NCI-H1436 treated with DMSO at 0.1 percent for 48 hours (cell line): ENCODE data around the gene BOLL.
"Not testable (repeated sequence)": the region's sequence is repeated elsewhere in the genome, so short reads cannot be mapped to it uniquely, and the experiment has no call there.

ENCODE experiments used
- DNase-seq: peaks from one replicate; lab custom pipeline; 2025; lab: John Stamatoyannopoulos, UW

BOLL gene

DNA sequence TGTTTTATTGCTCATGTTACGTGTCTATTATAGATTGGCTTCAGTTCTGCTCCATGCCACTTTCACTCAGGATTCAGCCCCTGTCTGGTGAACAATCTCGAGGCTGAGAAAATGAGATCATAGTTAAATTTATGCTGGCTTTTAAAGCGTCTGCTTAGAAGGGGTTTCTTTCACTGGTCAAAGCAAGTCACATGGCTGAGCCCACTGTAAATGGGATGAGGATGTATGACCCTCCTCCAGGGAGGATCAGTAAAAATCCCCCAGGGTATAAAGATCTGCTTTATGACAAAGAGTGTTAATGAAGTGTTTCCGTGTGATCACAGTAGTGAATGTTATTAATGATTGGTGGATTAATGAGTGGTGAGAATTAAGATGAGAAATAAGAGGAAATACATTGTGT, 13.1 kb upstream of the BOLL start:
- DNase-seq, result no peak

DNA sequence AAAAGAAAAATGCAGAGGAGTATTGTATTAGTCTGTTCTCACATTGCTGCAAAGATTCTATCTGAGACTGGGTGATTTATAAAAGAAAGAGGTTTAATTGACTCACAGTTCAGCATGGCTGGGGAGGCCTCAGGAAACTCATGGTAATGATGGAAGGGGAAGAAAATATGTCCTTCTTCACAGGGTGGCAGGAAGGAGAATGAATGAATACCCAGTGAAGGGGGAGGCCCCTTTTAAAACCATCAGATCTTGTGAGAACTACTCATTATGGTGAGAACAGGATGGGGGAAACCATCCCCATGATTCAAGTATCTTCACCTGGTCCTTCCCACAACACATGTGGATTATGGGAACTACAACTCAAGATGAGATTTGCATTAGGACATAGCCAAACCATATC, 10.2 kb upstream of the BOLL start:
- DNase-seq, result no peak

DNA sequence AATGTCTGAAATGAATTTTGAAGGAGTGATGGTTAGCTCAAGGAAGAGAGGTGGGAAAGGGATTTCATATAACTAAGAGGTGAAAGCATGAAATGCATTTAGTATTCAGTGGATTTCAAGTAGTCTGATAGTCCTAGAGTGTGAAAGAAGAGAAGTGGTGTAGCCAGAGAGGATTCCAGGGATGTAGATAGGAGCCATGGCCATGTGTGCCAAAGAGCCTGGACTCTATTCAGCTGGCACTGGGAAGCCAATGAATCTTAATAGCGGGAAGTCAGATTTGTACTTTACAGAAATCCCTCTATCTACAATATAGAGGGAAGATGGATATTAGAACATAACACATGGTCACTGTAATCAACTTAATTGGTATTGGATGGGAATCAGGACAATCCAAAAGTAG, 8.3 kb upstream of the BOLL start:
- no peak for DNase-seq

GRCh38 chr2:197786010-197786877, 1.1 kb upstream of the BOLL start:
- DNase-seq, result no peak

DNA sequence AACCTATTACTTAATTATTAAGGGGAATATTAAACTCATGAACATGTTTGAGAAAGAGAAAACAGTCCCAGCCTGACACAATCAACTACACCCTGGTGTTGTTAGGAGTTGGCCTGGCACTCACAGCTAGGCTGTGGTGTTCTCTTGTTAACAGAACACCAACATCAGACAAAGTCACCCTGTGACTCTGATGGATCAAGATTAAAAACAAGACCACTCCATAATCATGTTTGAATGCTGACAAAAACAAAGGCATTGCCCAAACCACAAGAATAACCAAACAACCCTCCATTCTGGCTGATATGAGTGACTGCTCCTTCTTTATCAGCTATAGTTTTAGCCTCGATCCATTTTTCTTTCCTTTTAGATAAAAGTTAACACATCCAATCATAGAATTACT, 3.0 kb downstream of the BOLL start:
- DNase-seq, result no peak

- no peak for DNase-seq
Observed at GRCh38 chr2:197779261-197779660, 5.9 kb downstream of the BOLL start.

DNA sequence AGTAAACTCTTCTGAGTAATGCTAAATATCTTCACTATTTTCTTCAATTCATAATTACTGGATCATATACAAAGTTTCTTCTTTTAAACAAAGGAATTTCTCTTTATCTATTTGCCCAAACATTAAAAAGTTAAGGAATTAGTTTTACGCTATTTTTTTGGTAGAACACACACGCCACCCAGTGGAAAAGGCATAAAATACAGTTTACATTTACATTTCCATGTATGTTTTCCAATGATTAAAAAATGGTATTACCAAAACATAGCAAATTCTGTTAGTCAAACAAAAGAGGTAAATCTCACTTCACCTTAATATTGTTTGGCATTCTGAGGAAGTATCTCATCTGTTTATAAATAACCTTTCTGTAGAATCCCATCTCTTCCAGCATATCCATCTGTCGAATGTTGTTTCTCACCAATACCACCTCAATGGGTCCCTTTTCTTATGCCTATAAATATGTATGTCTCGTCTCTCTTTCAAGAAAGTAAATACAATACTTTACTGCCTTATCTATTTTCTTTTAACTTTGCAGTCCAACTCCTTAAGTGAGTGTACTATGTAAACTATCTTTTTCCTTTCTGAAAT, 7.2 kb downstream of the BOLL start:
- no peak for DNase-seq

DNA sequence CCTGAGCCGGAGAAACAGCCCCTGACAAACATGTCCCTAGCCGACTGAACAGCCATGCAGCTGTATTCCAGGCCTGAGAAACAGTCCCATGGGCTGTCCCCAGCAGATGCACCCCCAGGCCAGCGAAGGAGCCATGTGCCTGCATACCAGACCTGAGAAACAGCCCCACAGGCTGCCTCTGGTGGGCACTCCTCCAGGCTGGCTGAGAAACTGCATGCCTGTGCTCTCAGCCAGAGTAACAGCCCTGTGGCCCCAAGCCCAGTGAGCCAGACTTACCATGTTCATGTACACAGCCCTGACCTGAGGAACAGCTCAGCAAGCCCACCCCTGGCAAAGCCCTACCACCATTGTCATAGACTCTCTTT, 24.8 kb downstream of the BOLL start:
- DNase-seq, result no peak

GRCh38 chr2:197759625-197760292, 25.4 kb downstream of the BOLL start:
- DNase-seq, result no peak

- no peak for DNase-seq
Observed at GRCh38 chr2:197759013-197759412, 26.1 kb downstream of the BOLL start.

- no peak for DNase-seq
Observed at GRCh38 chr2:197740200-197740599, 44.9 kb downstream of the BOLL start.

GRCh38 chr2:197728555-197729544, 56.3 kb downstream of the BOLL start:
- not testable (repeated sequence) for DNase-seq

DNA sequence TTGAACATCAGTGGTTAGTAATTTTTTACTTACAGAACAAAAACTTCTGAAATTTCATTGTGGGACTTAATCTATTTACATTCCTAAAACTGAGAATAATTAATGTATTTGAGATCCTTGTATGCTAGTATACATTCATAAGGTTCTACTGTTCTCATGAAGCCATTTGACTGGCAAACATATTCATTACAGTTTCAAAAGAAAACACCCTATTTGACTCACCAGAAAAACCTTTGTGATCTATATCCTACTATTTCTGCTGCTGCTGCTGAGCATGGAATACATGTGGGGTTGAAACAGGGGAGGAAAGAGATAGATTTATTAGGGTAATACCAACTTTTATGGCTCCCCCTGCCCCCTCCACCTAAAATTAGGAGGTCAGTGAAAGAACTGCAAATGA, 58.1 kb downstream of the BOLL start:
- no peak for DNase-seq

DNA sequence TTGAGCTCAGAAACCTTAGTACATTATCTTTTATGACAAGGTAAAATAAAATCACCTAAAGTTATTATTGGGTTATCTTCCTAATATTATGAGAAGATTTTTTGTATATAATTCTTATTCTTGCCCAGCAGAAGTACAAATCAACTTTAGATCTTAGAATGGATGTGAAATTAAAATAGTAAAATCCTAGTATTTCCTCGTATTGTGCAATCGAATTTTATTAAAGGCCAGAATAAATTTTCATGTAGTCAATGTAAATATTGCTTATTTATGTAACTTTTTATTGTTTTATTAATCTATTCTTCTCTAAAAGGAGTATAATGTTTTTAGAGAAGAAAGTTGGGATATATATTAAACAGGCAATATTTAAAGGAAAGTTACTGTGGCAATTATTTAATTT, 67.3 kb downstream of the BOLL start:
- no peak for DNase-seq

DNA sequence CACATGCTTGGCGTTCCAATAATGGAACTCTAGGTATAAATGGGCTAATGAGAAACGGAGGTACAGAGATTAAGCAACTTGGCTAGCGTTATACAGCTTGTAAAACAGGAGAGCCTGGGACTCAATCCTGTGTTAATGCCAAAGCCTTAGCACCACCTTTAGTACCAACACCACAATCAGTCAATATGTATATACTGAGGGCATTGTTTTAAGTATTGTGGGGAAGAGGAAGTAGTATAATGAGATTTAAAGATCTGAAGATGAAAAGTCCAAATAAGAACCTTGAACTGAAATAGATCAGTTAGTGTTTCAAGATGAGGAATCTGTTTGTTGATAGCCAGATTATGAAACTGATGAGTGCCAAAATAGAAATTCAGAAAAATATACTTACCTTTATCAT, 71.8 kb downstream of the BOLL start:
- no peak for DNase-seq

GRCh38 chr2:197711578-197711977, 73.5 kb downstream of the BOLL start:
- DNase-seq, result no peak

DNA sequence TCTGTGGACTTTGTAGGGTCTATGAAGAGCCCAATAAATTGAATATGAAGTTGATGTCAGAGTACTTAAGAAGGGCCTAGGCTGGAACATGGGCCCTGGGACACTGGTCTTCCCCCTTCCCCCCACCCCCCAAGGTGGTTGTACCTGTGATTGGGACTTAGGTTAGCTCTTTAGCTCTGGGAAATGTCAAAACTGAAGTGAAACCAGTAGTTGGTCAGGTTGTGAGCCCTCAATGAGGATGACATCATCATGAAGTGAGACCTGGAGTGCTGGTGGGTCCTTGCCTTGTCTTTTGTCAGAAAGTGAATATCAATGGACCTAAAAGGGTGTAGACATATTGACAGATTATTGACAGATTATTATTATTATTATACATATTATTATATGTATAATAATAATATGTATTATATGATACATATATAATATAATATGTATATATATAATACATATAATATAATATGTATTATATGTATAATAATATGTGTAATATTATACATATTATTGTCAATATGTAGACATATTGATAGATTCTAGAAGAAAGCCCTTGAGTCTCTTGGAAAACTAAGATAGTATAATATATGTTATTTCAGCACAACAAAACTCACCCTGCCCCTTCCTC, 74.6 kb downstream of the BOLL start:
- no peak for DNase-seq

GRCh38 chr2:197709140-197709539, 76.0 kb downstream of the BOLL start:
- not testable (repeated sequence) for DNase-seq

DNA sequence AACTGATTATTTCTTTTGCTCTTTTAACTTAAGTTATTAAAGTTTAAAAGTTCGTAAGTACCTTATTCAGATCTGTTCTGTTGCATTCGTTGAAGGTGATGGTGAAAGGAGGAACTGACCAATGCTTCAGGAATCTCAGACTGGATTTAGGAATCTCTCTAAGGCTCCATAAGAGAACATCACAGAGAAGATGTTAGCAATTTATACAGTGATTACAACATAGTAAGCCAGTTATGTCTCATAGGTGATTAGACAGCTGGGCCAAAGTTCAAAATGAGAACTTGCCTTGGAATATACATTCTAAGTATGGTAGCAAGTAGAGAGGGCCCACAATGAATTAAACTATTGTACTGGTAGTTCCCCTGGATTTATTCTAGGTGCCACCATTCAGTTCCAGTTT, 76.8 kb downstream of the BOLL start:
- no peak for DNase-seq

DNA sequence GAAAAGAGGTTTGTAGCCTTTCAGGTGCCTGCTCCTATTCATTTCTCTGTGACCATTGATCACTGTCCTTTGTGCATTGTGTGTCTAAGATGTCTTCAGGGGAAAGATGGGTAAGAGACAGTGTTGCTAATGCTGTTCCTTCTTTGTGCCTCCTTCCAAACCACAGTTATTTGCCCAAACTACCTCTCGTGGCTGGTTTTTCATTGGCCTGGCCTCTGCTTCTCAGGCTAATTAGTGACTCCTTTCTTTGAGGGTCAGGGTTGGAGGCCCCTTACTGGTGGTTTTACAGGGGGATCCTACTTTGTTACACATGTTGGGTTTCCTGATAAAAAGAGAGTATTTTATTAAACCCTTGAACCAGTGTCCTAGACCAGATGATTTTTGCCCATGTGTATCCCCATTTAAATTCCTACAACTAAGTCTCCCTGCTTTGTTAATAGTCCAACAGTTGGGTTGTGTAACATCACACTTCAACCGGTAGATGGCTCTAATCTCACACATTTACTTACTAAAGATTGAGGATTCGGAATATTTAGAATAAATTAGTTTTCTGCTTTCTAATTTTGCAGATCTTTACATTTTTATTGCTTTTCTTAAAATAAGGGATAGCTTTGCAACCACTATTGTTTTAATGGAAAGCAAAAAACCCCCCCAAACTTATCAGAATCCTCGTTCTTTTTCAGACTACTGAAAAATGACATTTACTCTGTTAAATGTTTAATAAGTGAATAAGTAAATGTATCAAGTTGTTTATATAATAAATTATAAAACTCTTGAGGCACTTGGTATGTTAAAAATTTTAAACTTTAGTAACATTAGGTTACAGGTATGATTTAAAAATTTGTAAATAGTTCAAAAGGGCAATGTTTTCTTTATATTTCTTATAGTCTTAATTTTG, 77.6 kb downstream of the BOLL start:
- DNase-seq, result no peak

DNA sequence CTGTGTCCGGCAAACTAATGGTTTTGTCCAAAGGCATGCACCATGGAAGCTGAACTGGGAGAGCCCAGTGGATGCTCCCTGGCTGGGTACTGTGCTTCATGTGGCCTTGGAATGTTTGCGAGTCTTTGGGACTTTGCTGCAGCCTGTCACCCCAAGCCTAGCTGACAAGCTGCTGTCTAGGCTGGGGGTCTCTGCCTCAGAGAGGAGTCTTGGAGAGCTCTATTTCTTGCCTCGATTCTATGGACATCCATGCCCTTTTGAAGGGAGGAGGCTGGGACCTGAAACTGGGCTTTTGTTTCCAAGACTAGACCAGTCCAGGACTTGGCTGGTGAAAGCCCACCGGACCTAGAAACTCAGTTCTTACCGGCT, 78.3 kb downstream of the BOLL start:
- DNase-seq, result no peak
